ENCODE results near the gene RHEB. TPM values are rescaled to one million over a fixed set of nuclear protein-coding genes. Genes with fewer than 3 reads are reported as not detected.
A peak's percentile ranks its signal among the peaks of the same experiment; 100 is the strongest.

RHEB gene
- polyA plus RNA-seq, 6 donors from 2014 or later, result 33.6 to 49.9 (median 46.6) TPM

GRCh38 chr7:151442776-151443496 is 76.8 kb downstream of the RHEB start:
- no peaks in the 10 kb centered on the region for H3K36me3 Mint-ChIP-seq
- H3K9me3 Mint-ChIP-seq, result no peaks in the 10 kb centered on the region
- peaks cover 31 to 48% (median 34%) of the 10 kb centered on the region in 3 donors for H3K27me3 Mint-ChIP-seq
- no peak overlapping the region for H3K27ac Mint-ChIP-seq
- no peak overlapping the region for H3K4me3 Mint-ChIP-seq
- DNase-seq, result no peak
- no peak for ATAC-seq (ENCODE audit: low read depth in 2 of 2)
- peaks cover 0 to 9% (median 2%) of the 10 kb centered on the region in 3 donors for H3K4me1 Mint-ChIP-seq

GRCh38 chr7:151440799-151441445 is 78.8 kb downstream of the RHEB start:
- Mint-ChIP-seq H3K4me3 (no peak overlapping the region), H3K9me3 (no peaks in the 10 kb centered on the region), H3K27ac (peak overlapping the region in 2 of 6 donors; percentile 10 to 84), H3K36me3 (no peaks in the 10 kb centered on the region), H3K27me3 (peaks cover 30 to 50% (median 30%) of the 10 kb centered on the region in 3 donors), H3K4me1 (peaks cover 0 to 9% (median 0%) of the 10 kb centered on the region in 3 donors)
- ATAC-seq (ENCODE audit: low read depth in 2 of 2) (no peak), DNase-seq (no peak)

DNA sequence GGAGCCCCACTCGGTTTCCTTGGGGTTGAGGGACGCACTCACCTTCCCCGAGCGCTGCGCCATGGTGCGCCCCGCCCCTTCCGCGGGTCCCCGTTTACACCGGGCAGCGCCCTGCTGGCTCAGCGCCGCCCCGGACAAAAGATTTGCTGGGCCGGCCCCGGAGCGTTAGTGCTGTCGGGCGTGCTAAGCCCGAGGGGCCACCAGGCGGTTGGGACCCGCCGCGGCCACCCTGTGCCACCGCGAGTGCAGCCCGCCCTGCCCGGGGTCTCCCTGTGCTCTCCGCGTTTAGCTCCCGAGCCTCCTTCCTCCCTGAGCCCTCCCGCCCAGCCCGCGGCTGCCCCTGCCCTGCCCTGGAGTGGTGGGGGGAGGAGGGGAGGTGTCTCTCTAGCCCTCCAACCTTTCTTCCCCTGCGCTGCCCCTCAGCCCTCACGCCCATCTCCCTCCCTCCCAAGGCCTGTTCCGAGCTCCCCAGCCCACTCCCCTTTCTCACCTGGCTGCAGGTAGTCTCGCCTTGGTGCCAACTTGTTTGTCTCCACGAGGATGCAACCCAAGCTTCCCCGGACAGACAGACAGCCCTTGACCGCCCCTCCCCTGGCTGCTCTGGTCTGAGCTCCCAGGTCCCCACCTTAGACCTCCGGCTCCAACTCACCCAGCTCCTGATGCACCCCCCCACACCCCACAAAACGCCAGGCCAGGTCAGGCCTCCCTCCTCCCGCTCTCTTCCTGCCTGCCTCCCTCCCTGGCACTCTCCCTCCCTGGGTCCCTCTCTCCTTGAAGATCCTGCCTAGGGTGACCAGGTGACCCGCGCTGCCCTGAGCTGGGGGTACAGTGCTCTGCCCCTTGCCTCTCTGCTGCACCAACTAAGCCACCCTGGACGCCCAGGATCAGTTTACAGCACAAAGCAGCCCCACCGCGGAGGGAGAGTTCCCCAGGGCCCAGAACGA is 79.6 kb downstream of the RHEB start, which contains the start of gene CRYGN:
CRYGN (minus strand) TSS at position 287 of the 944 bp plus-strand sequence; CDS start at position 63, 224 bp downstream.
- Mint-ChIP-seq H3K36me3 (no peaks in the 10 kb centered on the region), H3K27me3 (peaks cover 25 to 46% (median 25%) of the 10 kb centered on the region in 3 donors), H3K4me3 (peak within 1 kb of the TSS in 1 of 8 donors; percentile 16), H3K9me3 (no peaks in the 10 kb centered on the region), H3K4me1 (peaks cover 0 to 9% (median 0%) of the 10 kb centered on the region in 3 donors), H3K27ac (peak within 1 kb of the TSS in 1 of 6 donors; percentile 84)
- DNase-seq, result no peak
- no peak for ATAC-seq (ENCODE audit: low read depth in 2 of 2)

DNA sequence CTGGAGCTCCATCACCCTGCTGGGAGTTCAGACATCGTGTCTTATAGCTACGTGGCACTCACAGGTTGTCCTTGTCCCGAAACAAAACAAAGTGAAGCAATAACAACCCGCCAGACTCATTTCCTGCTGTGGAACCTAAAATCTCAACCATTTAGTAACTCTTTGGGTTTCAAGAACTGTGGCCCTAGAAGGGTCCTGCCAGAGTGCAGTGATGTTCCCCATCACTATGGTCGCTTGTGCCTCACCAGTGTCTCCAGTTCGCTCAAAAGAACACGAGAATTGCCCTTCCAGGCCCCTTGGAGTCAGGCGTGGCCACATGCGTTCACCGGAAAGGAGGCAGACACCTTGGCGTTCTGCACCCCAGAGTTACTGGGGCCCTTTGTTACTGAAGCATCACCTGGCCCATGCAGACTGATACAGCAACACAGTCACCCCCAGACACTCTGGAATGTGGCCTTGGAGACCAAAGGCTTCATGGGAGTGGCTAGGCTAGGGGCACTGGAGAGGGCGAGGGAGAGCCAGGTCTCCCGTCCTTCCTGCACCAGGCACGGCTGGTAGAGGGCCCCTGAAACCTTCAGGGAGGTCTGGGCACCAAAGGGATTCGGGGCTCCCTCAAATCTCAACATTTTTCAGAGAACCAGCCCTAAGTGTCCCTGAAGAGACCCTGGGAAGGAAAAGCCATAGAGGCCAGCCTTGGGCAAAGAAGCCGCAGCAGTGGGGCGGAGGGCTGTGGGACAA is 80.7 kb downstream of the RHEB start:
- ATAC-seq (ENCODE audit: low read depth in 2 of 2), result no peak
- Mint-ChIP-seq H3K36me3 (no peaks in the 10 kb centered on the region), H3K27ac (no peak overlapping the region), H3K9me3 (no peaks in the 10 kb centered on the region), H3K4me3 (no peak overlapping the region), H3K27me3 (peaks cover 23 to 46% (median 25%) of the 10 kb centered on the region in 3 donors), H3K4me1 (peaks cover 0 to 9% (median 0%) of the 10 kb centered on the region in 3 donors)
- DNase-seq, result no peak

DNA sequence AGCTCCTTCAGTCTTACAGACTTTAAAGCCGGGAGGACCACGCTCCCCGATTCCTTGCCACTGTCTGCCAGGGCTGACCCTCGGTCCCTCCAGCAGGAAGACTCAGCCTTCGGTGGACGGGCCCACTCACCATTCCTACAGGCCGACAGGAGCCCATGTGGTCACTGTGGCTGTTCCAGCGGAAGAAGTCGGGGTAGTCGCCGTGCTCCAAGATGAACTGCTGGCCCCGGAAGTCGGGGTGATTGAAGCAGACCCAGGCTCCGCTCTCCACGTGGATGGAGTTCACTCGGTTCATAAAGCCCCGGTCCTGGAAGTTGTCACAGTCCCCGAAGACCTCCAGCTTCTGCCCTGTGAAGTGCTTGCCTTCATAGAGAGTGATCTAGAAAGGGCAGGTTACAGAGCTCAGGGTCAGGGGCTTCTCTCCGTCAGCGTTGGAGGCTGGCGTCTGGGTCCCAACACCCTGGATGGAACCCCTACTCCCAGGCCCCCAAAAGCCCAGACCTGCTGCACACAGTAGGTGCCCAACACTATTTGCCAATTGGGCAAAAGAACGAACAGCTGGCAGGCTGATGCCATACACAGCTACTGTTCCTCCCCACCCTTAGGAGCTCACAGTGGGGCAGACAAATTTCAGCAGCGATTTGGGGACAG is 81.7 kb downstream of the RHEB start:
- no peak overlapping the region for H3K27ac Mint-ChIP-seq

DNA sequence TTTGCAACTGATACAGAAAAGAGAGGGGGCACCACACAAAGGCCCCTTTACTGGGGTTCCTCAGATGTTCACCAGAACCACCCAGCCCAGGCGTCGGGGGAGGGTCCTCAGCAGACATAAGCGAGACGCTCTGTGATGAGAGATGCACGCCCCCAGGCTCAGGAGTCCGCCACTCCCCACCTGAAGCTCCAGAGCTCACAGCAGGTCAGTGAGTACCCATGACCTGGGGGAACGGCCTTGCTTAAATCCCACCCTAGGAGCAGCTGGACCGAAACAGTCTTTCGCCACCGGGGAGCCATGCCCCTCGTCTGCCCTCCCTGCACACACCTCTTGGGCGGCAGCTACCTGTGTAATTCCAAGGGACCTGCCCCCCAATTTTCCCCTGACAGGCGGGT is 82.5 kb downstream of the RHEB start:
- H3K36me3 Mint-ChIP-seq, result no peaks in the 10 kb centered on the region
- peaks cover 17 to 46% (median 17%) of the 10 kb centered on the region in 3 donors for H3K27me3 Mint-ChIP-seq
- DNase-seq (no peak), ATAC-seq (ENCODE audit: low read depth in 2 of 2) (no peak)
- H3K4me3 Mint-ChIP-seq, result no peak overlapping the region
- peaks cover 9 to 15% (median 10%) of the 10 kb centered on the region in 3 donors for H3K4me1 Mint-ChIP-seq
- no peaks in the 10 kb centered on the region for H3K9me3 Mint-ChIP-seq
- no peak overlapping the region for H3K27ac Mint-ChIP-seq

More for the DNA sequence above, 81.7 kb downstream of the RHEB start:
- DNase-seq (no peak), ATAC-seq (ENCODE audit: low read depth in 2 of 2) (no peak)
- no peaks in the 10 kb centered on the region for H3K36me3 Mint-ChIP-seq
- no peaks in the 10 kb centered on the region for H3K9me3 Mint-ChIP-seq
- H3K27me3 Mint-ChIP-seq, result peaks cover 22 to 46% (median 25%) of the 10 kb centered on the region in 3 donors
- H3K4me3 Mint-ChIP-seq, result no peak overlapping the region
- peaks cover 4 to 11% (median 5%) of the 10 kb centered on the region in 3 donors for H3K4me1 Mint-ChIP-seq

- Mint-ChIP-seq H3K9me3 (no peaks in the 10 kb centered on the region), H3K27ac (no peak overlapping the region), H3K27me3 (peaks cover 13 to 46% (median 17%) of the 10 kb centered on the region in 3 donors), H3K4me1 (peaks cover 9 to 15% (median 10%) of the 10 kb centered on the region in 3 donors), H3K4me3 (no peak overlapping the region), H3K36me3 (no peaks in the 10 kb centered on the region)
- DNase-seq (no peak), ATAC-seq (ENCODE audit: low read depth in 2 of 2) (no peak)
Observed at GRCh38 chr7:151436446-151437158, 83.1 kb downstream of the RHEB start.

- no peak overlapping the region for H3K27ac Mint-ChIP-seq
- ATAC-seq (ENCODE audit: low read depth in 2 of 2), result no peak
- H3K9me3 Mint-ChIP-seq, result no peaks in the 10 kb centered on the region
- DNase-seq, result no peak
- no peaks in the 10 kb centered on the region for H3K36me3 Mint-ChIP-seq
- peaks cover 9 to 15% (median 10%) of the 10 kb centered on the region in 3 donors for H3K4me1 Mint-ChIP-seq
- H3K27me3 Mint-ChIP-seq, result peaks cover 9 to 39% (median 17%) of the 10 kb centered on the region in 3 donors
- no peak overlapping the region for H3K4me3 Mint-ChIP-seq
Observed at GRCh38 chr7:151435971-151436370, 83.7 kb downstream of the RHEB start.

GRCh38 chr7:151435103-151435916 is 84.4 kb downstream of the RHEB start:
- Mint-ChIP-seq H3K27ac (no peak overlapping the region), H3K27me3 (peaks cover 9 to 33% (median 11%) of the 10 kb centered on the region in 3 donors), H3K36me3 (no peaks in the 10 kb centered on the region), H3K4me3 (no peak overlapping the region), H3K9me3 (no peaks in the 10 kb centered on the region), H3K4me1 (peaks cover 9 to 10% (median 9%) of the 10 kb centered on the region in 3 donors)
- DNase-seq, result no peak
- no peak for ATAC-seq (ENCODE audit: low read depth in 2 of 2)

DNA sequence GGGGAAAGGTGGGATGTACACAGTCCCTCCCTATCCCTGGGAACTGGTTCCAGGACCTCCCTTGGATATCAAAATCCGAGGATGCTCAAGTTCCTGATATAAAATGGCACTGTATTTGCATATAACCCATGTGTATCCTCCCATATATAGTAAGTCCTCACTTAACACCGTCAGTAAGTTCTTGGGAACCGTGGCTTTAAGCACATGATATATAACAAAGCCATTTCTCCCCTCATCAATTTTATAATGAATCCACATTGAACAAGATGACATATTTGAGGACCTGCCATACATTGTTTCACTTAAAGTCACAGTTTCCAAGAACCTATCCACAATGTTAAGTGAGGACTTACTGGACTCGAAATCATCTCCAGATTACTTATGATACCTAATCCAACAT is 85.1 kb downstream of the RHEB start:
- no peaks in the 10 kb centered on the region for H3K36me3 Mint-ChIP-seq
- no peak for ATAC-seq (ENCODE audit: low read depth in 2 of 2)
- H3K27me3 Mint-ChIP-seq, result peaks cover 6 to 27% (median 15%) of the 10 kb centered on the region in 3 donors
- no peak overlapping the region for H3K4me3 Mint-ChIP-seq
- H3K4me1 Mint-ChIP-seq, result peaks cover 12 to 18% (median 15%) of the 10 kb centered on the region in 3 donors
- DNase-seq, result no peak
- no peak overlapping the region for H3K27ac Mint-ChIP-seq
- H3K9me3 Mint-ChIP-seq, result no peaks in the 10 kb centered on the region

GRCh38 chr7:151433721-151434400 is 85.8 kb downstream of the RHEB start:
- ATAC-seq (ENCODE audit: low read depth in 2 of 2), result no peak
- peaks cover 15 to 23% (median 15%) of the 10 kb centered on the region in 3 donors for H3K4me1 Mint-ChIP-seq
- DNase-seq, result no peak
- peaks cover 6 to 20% (median 15%) of the 10 kb centered on the region in 3 donors for H3K27me3 Mint-ChIP-seq
- no peaks in the 10 kb centered on the region for H3K9me3 Mint-ChIP-seq
- no peak overlapping the region for H3K4me3 Mint-ChIP-seq
- peak overlapping the region in 1 of 6 donors; percentile 51 for H3K27ac Mint-ChIP-seq
- no peaks in the 10 kb centered on the region for H3K36me3 Mint-ChIP-seq
